Stomach smooth muscle (tissue), 2 donors: ENCODE results near the gene MEGF8.

Experiments used
- H3K27ac ChIP-seq: one replicate; pipeline ENCODE4 v1.7.0; 2013; ENCODE audit warnings: mild to moderate bottlenecking, low read length, inconsistent platforms
- H3K27me3 ChIP-seq, 2 donors: one replicate each; pipeline ENCODE4 v1.7.0; 2013; ENCODE audit warnings: low read length in 2 of 2; ENCODE audit not compliant: insufficient read depth in 2 of 2, control insufficient read depth in 1 of 2
- H3K36me3 ChIP-seq, 2 donors: one replicate each; pipeline ENCODE4 v1.7.0; 2013; ENCODE audit warnings: low read length in 2 of 2; ENCODE audit not compliant: control insufficient read depth in 2 of 2, insufficient read depth in 2 of 2
- H3K4me1 ChIP-seq: one replicate; pipeline ENCODE4 v1.7.0; 2013; ENCODE audit warnings: low read length; ENCODE audit not compliant: control insufficient read depth, insufficient read depth
- H3K4me3 ChIP-seq, 2 donors: one replicate each; pipeline ENCODE4 v1.7.0; 2013; ENCODE audit warnings: low read length in 2 of 2
- H3K9ac ChIP-seq, 2 donors: one replicate each; pipeline ENCODE4 v1.7.0; 2013; ENCODE audit warnings: low read length in 2 of 2, mild to moderate bottlenecking in 1 of 2
- H3K9me3 ChIP-seq, 2 donors: one replicate each; pipeline ENCODE4 v1.7.0; 2013; ENCODE audit warnings: low read length in 2 of 2; ENCODE audit not compliant: control insufficient read depth in 2 of 2
- donor health status: healthy.
- donor health status: Pancreatic carcinoma.

The MEGF8 gene

GRCh38 chr19:42281827-42282762, 43.3 kb upstream of the MEGF8 start:
- Histone ChIP-seq H3K4me3 (peak overlapping the region; percentile 55 to 89), H3K4me1 (peaks cover 82% of the 10 kb centered on the region), H3K27me3 (no peaks in the 10 kb centered on the region), H3K27ac (peak overlapping the region; percentile 88), H3K36me3 (peaks cover under 1% of the 10 kb centered on the region in 2 donors), H3K9me3 (no peaks in the 10 kb centered on the region), H3K9ac (peak overlapping the region; percentile 58 to 66)

- Histone ChIP-seq H3K36me3 (peaks cover 7% of the 10 kb centered on the region in 2 donors), H3K4me3 (peak overlapping the region; percentile 49 to 75), H3K9me3 (no peaks in the 10 kb centered on the region), H3K9ac (peak overlapping the region; percentile 73 to 77), H3K27ac (peak overlapping the region; percentile 84), H3K4me1 (peaks cover 76% of the 10 kb centered on the region), H3K27me3 (no peaks in the 10 kb centered on the region)
Measured at GRCh38 chr19:42282819-42283187, 42.6 kb upstream of the MEGF8 start.

GRCh38 chr19:42283188-42284065, 42.0 kb upstream of the MEGF8 start:
- H3K36me3 ChIP-seq: peaks cover 13 to 14% of the 10 kb centered on the region in 2 donors
- H3K4me1 ChIP-seq: peaks cover 69% of the 10 kb centered on the region
- peak overlapping the region; percentile 73 to 77 for H3K9ac ChIP-seq
- H3K9me3 ChIP-seq: no peaks in the 10 kb centered on the region
- peak overlapping the region; percentile 84 for H3K27ac ChIP-seq
- H3K27me3 ChIP-seq: no peaks in the 10 kb centered on the region
- peak overlapping the region; percentile 49 to 75 for H3K4me3 ChIP-seq

GRCh38 chr19:42284066-42284501, 41.4 kb upstream of the MEGF8 start:
- Histone ChIP-seq H3K4me3 (peak overlapping the region in 1 of 2 donors; percentile 66), H3K9me3 (no peaks in the 10 kb centered on the region), H3K27me3 (no peaks in the 10 kb centered on the region), H3K36me3 (peaks cover 19 to 20% of the 10 kb centered on the region in 2 donors), H3K27ac (no peak overlapping the region), H3K4me1 (peaks cover 63% of the 10 kb centered on the region), H3K9ac (no peak overlapping the region)

- Histone ChIP-seq H3K9ac (peak overlapping the region; percentile 55 to 69), H3K4me1 (peaks cover 56% of the 10 kb centered on the region), H3K27ac (peak overlapping the region; percentile 76), H3K4me3 (peak overlapping the region; percentile 79 to 84), H3K9me3 (no peaks in the 10 kb centered on the region), H3K27me3 (no peaks in the 10 kb centered on the region), H3K36me3 (peaks cover 26% of the 10 kb centered on the region in 2 donors)
Measured at GRCh38 chr19:42284591-42285341, 40.7 kb upstream of the MEGF8 start.

GRCh38 chr19:42285541-42285941, 39.9 kb upstream of the MEGF8 start:
- Histone ChIP-seq H3K36me3 (peaks cover 28 to 33% of the 10 kb centered on the region in 2 donors), H3K27ac (peak overlapping the region; percentile 76), H3K9me3 (no peaks in the 10 kb centered on the region), H3K4me3 (peak overlapping the region; percentile 79 to 84), H3K4me1 (peaks cover 49% of the 10 kb centered on the region), H3K9ac (peak overlapping the region; percentile 55 to 69), H3K27me3 (no peaks in the 10 kb centered on the region)

GRCh38 chr19:42285988-42286348, 39.5 kb upstream of the MEGF8 start:
- H3K9me3 ChIP-seq: no peaks in the 10 kb centered on the region
- peak overlapping the region; percentile 55 to 69 for H3K9ac ChIP-seq
- peak overlapping the region; percentile 79 to 84 for H3K4me3 ChIP-seq
- H3K4me1 ChIP-seq: peaks cover 49% of the 10 kb centered on the region
- H3K36me3 ChIP-seq: peaks cover 28 to 33% of the 10 kb centered on the region in 2 donors
- no peaks in the 10 kb centered on the region for H3K27me3 ChIP-seq
- peak overlapping the region; percentile 76 for H3K27ac ChIP-seq

- Histone ChIP-seq H3K27ac (peak overlapping the region; percentile 76), H3K4me3 (peak overlapping the region in 1 of 2 donors; percentile 79), H3K9me3 (no peaks in the 10 kb centered on the region), H3K9ac (peak overlapping the region; percentile 7 to 55), H3K27me3 (no peaks in the 10 kb centered on the region), H3K36me3 (peaks cover 28 to 33% of the 10 kb centered on the region in 2 donors), H3K4me1 (peaks cover 47% of the 10 kb centered on the region)
Measured at GRCh38 chr19:42286349-42287016, 39.0 kb upstream of the MEGF8 start.

- H3K27me3 ChIP-seq: no peaks in the 10 kb centered on the region
- no peak overlapping the region for H3K4me3 ChIP-seq
- peaks cover 40% of the 10 kb centered on the region for H3K4me1 ChIP-seq
- no peak overlapping the region for H3K27ac ChIP-seq
- H3K9ac ChIP-seq: no peak overlapping the region
- H3K36me3 ChIP-seq: peaks cover 28 to 33% of the 10 kb centered on the region in 2 donors
- no peaks in the 10 kb centered on the region for H3K9me3 ChIP-seq
Measured at GRCh38 chr19:42287017-42287826, 38.2 kb upstream of the MEGF8 start.
